CD4-positive, alpha-beta T cell (primary cell): ENCODE measurements around the gene SARNP. TPM values are rescaled to one million over a fixed set of nuclear protein-coding genes. Genes with fewer than 3 reads are reported as not detected.

Experiments
- ATAC-seq: fragments of 200-7000 bp; cut with Tn5 transposase; one replicate; pipeline ENCODE4 v1.10.0; 2022; ENCODE audit warnings: mild to moderate bottlenecking; ENCODE audit not compliant: poor library complexity
- CTCF ChIA-PET: fragments of 350-600 bp; sonication (Branson Sonifier 250); formaldehyde crosslinking; loops from one replicate; lab custom pipeline; 2021; ENCODE audit warnings: antibody characterized with exemption, inconsistent platforms; lab: Charles Lee
- POLR2A ChIA-PET: fragments of 350-600 bp; sonication (Branson Sonifier 250); formaldehyde crosslinking; loops from one replicate; lab custom pipeline; 2021; ENCODE audit warnings: antibody characterized with exemption, inconsistent platforms; lab: Charles Lee
- DNase-seq, 14 experiments: peaks; one replicate each; pipeline ENCODE4 v3.0.0-alpha.2; 2013 to 2020; ENCODE audit warnings: mixed read lengths in 2 of 14
- H3K27ac ChIP-seq, 2 donors: one replicate each; pipeline versions ENCODE4 v1.5.1 to v1.7.0; 2013; ENCODE audit warnings: low read length in 2 of 2, low read depth in 1 of 2, mild to moderate bottlenecking in 1 of 2
- H3K27me3 ChIP-seq, 2 experiments: 1 replicate in 1 of 2; 2 replicates in 1 of 2; pipeline versions ENCODE4 v1.6.1 to v1.7.0; 2013; ENCODE audit warnings: low read length in 2 of 2, control low read depth in 1 of 2, mild to moderate bottlenecking in 1 of 2, moderate library complexity in 1 of 2; ENCODE audit not compliant: insufficient read depth in 2 of 2, control insufficient read depth in 1 of 2
- H3K36me3 ChIP-seq: one replicate; pipeline ENCODE4 v1.6.1; 2013; ENCODE audit warnings: low read length, control low read depth; ENCODE audit not compliant: insufficient read depth
- H3K4me1 ChIP-seq: one replicate; pipeline ENCODE4 v1.6.1; 2013; ENCODE audit warnings: low read length, control low read depth; ENCODE audit not compliant: insufficient read depth
- H3K4me3 ChIP-seq: one replicate; pipeline ENCODE4 v1.5.1; 2013; ENCODE audit warnings: mild to moderate bottlenecking, low read length, moderate library complexity
- H3K9me3 ChIP-seq, 2 experiments: 1 replicate in 1 of 2; 2 replicates in 1 of 2; pipeline versions ENCODE4 v1.6.1 to v1.7.0; 2013; ENCODE audit warnings: low read length in 2 of 2, mild to moderate bottlenecking in 2 of 2, control low read depth in 1 of 2, moderate library complexity in 1 of 2; ENCODE audit not compliant: control insufficient read depth in 1 of 2, insufficient read depth in 1 of 2
- H3K27ac Mint-ChIP-seq: one replicate; pipeline ENCODE4 v1.8.0; 2020; ENCODE audit warnings: mixed read lengths
- H3K27me3 Mint-ChIP-seq: one replicate; pipeline ENCODE4 v1.8.0; 2021; ENCODE audit warnings: mixed read lengths
- H3K36me3 Mint-ChIP-seq: one replicate; pipeline ENCODE4 v1.8.0; 2021; ENCODE audit warnings: low read depth, mixed read lengths
- H3K4me1 Mint-ChIP-seq: one replicate; pipeline ENCODE4 v1.8.0; 2021; ENCODE audit warnings: low read depth, mixed read lengths
- H3K4me3 Mint-ChIP-seq: one replicate; pipeline ENCODE4 v1.8.0; 2020; ENCODE audit warnings: mild to moderate bottlenecking, mixed read lengths
- H3K9me3 Mint-ChIP-seq: one replicate; pipeline ENCODE4 v1.8.0; 2020; ENCODE audit warnings: mixed read lengths
- intact Hi-C, 2 experiments: fragments of 100-400 bp; cut with DNase I in 1 of 2; cut with micrococcal nuclease in 1 of 2; formaldehyde crosslinking; loops; one replicate each; pipeline versions ENCODE4 v1.15.1 to v1.9.0; 2023 to 2025; cut with DNase I, micrococcal nuclease
- total RNA-seq, 174 experiments: library from RNA in 2 of 174; stranded (reverse) in 2 of 174; gene quantifications; one replicate each; pipeline ENCODE4 v1.2.3 and lab custom pipeline; 2021 to 2026
- TF ChIP-seq, protein P1 (sequence below): fragments of 200-600 bp; IDR thresholded peaks from one replicate; pipeline ENCODE4 v1.8.0; 2022; ENCODE audit warnings: antibody characterized with exemption, mild to moderate bottlenecking

SARNP gene
- total RNA-seq, 2 experiments from 2014 or later = 38.2 to 38.6 TPM

DNA sequence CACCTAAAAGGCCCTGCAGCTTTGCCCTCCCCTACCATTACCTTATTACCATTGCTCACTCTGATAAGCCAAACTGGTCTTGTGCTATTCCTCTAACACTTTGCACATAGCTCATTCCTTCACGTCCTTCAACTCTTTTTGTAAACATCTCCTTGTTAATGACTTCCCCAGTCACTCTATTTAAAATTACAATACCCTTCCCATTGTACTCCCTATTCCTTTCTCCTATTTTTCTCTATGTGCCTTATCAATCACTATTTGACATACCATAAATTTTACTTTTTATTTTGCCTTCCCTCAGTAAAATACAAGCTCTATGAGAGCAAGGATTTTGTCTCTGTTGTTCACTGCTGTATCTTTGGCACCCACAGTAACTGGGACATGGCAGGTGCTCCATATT is 5.4 kb downstream of the SARNP start:
- intact Hi-C loops = loop anchor here (10.0 kb wide), 2 partner anchors 233 to 823 kb away; partner anchors contain the start of genes BAZ2A (in 1 of the 2) and RPS26 (in 1 of the 2)
- Histone ChIP-seq H3K4me1 (peaks cover 26% of the 10 kb centered on the region), H3K36me3 (peaks cover 43% of the 10 kb centered on the region), H3K27me3 (no peaks in the 10 kb centered on the region), H3K4me3 (no peak overlapping the region), H3K9me3 (no peaks in the 10 kb centered on the region), H3K27ac (no peak overlapping the region)
- Mint-ChIP-seq H3K36me3 (peaks cover 61% of the 10 kb centered on the region), H3K9me3 (no peaks in the 10 kb centered on the region), H3K27me3 (no peaks in the 10 kb centered on the region), H3K4me3 (no peak overlapping the region), H3K4me1 (peaks cover 44% of the 10 kb centered on the region), H3K27ac (peak overlapping the region; percentile 35)
- TF ChIP-seq, protein P1, sequence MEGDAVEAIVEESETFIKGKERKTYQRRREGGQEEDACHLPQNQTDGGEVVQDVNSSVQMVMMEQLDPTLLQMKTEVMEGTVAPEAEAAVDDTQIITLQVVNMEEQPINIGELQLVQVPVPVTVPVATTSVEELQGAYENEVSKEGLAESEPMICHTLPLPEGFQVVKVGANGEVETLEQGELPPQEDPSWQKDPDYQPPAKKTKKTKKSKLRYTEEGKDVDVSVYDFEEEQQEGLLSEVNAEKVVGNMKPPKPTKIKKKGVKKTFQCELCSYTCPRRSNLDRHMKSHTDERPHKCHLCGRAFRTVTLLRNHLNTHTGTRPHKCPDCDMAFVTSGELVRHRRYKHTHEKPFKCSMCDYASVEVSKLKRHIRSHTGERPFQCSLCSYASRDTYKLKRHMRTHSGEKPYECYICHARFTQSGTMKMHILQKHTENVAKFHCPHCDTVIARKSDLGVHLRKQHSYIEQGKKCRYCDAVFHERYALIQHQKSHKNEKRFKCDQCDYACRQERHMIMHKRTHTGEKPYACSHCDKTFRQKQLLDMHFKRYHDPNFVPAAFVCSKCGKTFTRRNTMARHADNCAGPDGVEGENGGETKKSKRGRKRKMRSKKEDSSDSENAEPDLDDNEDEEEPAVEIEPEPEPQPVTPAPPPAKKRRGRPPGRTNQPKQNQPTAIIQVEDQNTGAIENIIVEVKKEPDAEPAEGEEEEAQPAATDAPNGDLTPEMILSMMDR = no peak
- POLR2A ChIA-PET = interaction anchor here (1.0 kb wide), 1 partner anchor 18 kb away, joined by 4 read pairs; the partner anchor contains the start of gene DNAJC14
- CTCF ChIA-PET = interaction anchor here (1.3 to 1.4 kb wide), 2 partner anchors 73 to 184 kb away, joined by 3 read pairs; no protein-coding TSS in a partner anchor
- ATAC-seq (no peak), DNase-seq (no peak)

DNA sequence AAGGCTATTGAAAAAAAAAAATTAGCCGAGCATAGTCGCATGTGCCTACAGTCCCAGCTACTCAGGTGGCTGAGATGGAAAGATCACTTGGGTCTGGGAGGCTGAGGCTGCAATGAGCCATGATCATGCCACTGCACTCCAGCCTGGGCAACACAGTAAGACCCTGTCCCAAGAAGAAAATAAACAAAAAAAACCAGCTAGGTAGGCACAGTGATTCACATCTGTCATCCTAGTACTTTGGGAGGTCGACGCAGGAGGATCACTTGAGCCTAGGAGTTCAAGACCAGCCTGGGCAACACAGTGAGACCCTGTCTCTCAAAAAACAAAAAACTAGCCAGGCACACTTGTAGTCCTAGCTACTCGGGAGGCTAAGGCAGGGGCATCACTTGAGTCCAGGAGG is 8.2 kb downstream of the SARNP start:
- no peak overlapping the region for H3K4me3 Mint-ChIP-seq
- TF ChIP-seq, protein P1 = no peak
- peaks cover 66% of the 10 kb centered on the region for H3K36me3 Mint-ChIP-seq
- H3K9me3 Mint-ChIP-seq = no peaks in the 10 kb centered on the region
- ATAC-seq (no peak), DNase-seq (no peak)
- H3K4me1 Mint-ChIP-seq = peaks cover 38% of the 10 kb centered on the region
- no peaks in the 10 kb centered on the region for H3K27me3 Mint-ChIP-seq
- Histone ChIP-seq H3K4me3 (no peak overlapping the region), H3K9me3 (no peaks in the 10 kb centered on the region), H3K4me1 (peaks cover 7% of the 10 kb centered on the region), H3K27me3 (no peaks in the 10 kb centered on the region), H3K36me3 (peaks cover 39% of the 10 kb centered on the region), H3K27ac (no peak overlapping the region)
- CTCF ChIA-PET = interaction anchor here (1.1 to 1.8 kb wide), 2 partner anchors 9 to 117 kb away, joined by 3 to 6 read pairs; partner anchors contain the start of genes ORMDL2 and SARNP
- H3K27ac Mint-ChIP-seq = no peak overlapping the region
- intact Hi-C loops = no loop called here
- POLR2A ChIA-PET = interaction anchor here (1.4 kb wide), 1 partner anchor 20 kb away, joined by 3 read pairs; the partner anchor contains the start of gene DNAJC14

DNA sequence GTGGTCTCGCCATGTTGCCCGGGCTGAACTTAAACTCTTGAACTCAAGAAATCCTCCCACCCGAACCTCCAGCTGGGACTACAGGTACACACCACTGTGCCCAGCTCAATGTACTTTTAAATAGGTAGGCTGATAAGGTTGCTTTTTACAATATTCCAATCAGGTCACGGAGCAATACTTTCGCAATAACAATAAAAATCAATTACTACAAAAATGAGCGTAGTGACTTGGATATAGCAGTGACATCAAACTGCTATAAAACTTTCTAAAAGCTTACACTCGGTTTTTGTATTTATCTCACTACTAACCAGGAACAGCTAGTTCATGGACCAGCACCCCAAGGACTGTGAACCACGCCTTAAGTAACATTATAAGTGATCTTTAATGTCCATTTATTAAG is 10.5 kb downstream of the SARNP start:
- no peak overlapping the region for H3K27ac ChIP-seq
- POLR2A ChIA-PET = interaction anchor here (1.3 kb wide), 1 partner anchor 69 kb away, joined by 3 read pairs; no protein-coding TSS in a partner anchor
- ATAC-seq (no peak), DNase-seq (no peak)
- H3K27me3 Mint-ChIP-seq = no peaks in the 10 kb centered on the region
- peaks cover 6% of the 10 kb centered on the region for H3K4me1 ChIP-seq
- H3K9me3 ChIP-seq = no peaks in the 10 kb centered on the region
- intact Hi-C loops = no loop called here
- no peak overlapping the region for H3K27ac Mint-ChIP-seq
- no peak overlapping the region for H3K4me3 ChIP-seq
- H3K36me3 ChIP-seq = peaks cover 32% of the 10 kb centered on the region
- peaks cover 71% of the 10 kb centered on the region for H3K36me3 Mint-ChIP-seq
- TF ChIP-seq, protein P1 = no peak
- H3K4me1 Mint-ChIP-seq = peaks cover 33% of the 10 kb centered on the region
- CTCF ChIA-PET = no interaction called here
- no peaks in the 10 kb centered on the region for H3K27me3 ChIP-seq
- H3K9me3 Mint-ChIP-seq = no peaks in the 10 kb centered on the region
- H3K4me3 Mint-ChIP-seq = no peak overlapping the region
